ENCODE data around the gene MYLK.
"Not testable (repeated sequence)": the region's sequence is repeated elsewhere in the genome, so short reads cannot be mapped to it uniquely, and the experiment has no call there.

Gene MYLK

GRCh38 chr3:123741041-123741511 is 143.1 kb downstream of the MYLK start:
- DNase-seq, result no peak

- no peak for DNase-seq
Measured at GRCh38 chr3:123740391-123740822, 143.7 kb downstream of the MYLK start.

GRCh38 chr3:123739754-123740153 is 144.4 kb downstream of the MYLK start:
- no peak for DNase-seq

DNA sequence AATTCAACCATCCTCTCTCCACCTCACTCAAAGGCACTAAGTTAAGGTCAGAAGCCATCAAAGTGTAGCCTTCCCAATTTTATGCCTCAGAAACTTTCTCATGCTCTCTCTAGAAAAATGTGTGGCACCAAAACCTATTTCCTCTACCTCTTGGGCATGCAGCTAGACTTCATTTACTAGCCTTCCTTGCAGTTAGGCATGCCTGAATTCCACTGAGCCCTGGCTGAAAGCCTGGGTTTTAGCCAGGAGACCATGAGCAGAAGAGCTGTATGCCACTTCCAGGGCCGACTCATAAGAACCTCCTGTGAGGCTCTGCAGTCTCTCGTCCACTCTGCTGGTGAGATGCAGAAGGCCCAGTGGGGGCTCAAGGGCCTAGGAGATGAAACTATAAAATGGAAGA is 145.0 kb downstream of the MYLK start:
- no peak for DNase-seq

GRCh38 chr3:123738522-123738921 is 145.6 kb downstream of the MYLK start:
- DNase-seq, result not testable (repeated sequence)

DNA sequence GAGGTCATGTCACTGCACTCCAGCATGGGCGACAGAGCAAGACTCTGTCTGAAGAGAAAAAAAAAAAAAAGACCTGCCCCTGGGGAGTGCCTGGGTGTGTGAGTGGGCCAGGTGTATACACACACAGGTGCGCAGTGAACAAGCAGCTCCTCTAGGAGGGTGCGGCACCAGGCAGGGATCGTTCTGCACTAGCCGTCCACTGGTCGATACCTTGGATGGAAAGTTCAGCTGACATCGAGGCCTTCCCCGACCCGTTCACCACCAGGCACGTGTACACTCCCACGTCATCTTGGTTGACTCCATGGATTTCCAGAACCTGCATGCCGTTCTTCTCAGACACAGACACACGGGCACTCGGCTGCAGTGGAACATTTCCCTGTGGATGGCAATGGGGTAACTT is 147.0 kb downstream of the MYLK start:
- DNase-seq, result no peak

GRCh38 chr3:123735456-123735855 is 148.7 kb downstream of the MYLK start:
- DNase-seq, result no peak

DNA sequence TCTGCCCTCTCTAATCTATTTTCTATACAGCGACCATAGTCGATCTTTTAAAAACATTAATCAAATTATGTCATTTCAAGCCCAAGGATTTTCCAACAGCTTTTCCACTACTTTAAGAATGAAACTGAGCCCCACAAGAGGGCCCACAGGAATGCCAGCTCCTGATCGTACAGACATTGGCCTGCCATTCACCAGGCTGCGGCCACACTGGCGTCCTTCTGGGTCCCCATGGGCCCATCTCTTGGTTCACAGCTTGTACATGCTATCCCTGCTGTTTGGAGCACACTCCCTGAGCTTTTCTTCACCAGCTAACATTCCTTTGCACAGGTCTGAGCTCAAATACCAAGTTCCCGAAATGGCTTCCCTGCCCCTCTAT is 149.6 kb downstream of the MYLK start:
- DNase-seq, result no peak

DNA sequence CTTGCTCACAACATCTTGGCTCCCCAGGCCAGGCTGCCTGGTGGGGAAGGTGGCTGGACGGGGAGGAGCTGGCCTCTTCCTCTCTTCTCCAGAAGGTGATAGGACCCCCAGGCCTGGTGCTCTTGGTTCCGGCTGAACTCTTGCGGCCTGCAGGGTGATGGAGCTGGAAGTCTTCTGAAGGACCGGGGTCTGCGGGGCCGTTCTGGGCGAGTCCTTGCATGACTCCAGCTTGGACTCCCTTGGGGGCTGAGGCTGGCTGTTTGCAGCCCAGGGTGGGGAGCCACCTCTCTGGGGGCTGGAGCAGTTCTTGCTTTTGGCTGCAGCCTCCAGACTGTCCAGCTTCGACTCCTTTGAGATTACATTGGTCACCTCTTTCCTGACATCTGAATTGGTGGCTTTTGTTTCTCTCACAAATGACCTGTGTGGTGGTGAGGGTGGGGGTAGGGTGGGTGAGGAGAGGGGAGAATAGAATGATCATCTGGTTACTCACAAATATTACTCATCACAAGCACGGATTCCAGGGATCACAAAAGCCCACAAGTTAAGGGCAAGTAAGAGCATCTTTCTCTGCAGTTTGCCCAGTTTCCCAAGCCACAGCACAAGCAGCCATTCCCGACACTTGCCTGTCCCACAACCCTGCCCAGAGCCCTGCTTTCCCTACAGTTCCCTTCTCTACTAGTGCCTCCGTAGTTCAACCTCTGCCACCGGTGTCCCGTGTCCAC is 150.2 kb downstream of the MYLK start:
- DNase-seq, result no peak

DNA sequence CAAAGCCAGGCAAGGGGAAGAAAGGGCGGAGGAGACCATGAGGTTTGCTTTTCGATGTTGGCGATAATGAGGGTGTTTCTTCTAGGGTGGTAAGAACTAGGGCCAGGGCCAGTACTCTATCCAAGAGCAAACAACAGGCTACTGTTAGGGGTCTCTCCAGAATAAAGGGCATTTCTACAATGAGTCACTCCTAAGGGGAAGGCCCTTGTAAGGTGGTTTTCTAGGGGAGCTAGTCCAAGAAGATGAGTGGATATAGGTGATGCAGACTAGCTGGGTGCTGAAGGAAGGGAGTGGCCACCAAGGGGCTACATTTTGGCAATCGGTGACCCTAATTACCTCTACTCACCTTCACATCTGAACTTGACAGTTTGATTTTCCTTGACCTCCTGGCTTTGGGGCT is 150.8 kb downstream of the MYLK start:
- DNase-seq, result no peak

- DNase-seq, result no peak
Measured at GRCh38 chr3:123732447-123732846, 151.7 kb downstream of the MYLK start.

- DNase-seq, result no peak
Measured at GRCh38 chr3:123730829-123731228, 153.3 kb downstream of the MYLK start.

- DNase-seq, result no peak
Measured at GRCh38 chr3:123728991-123729390, 155.1 kb downstream of the MYLK start.

- DNase-seq, result no peak
Measured at GRCh38 chr3:123728014-123728413, 156.1 kb downstream of the MYLK start.

DNA sequence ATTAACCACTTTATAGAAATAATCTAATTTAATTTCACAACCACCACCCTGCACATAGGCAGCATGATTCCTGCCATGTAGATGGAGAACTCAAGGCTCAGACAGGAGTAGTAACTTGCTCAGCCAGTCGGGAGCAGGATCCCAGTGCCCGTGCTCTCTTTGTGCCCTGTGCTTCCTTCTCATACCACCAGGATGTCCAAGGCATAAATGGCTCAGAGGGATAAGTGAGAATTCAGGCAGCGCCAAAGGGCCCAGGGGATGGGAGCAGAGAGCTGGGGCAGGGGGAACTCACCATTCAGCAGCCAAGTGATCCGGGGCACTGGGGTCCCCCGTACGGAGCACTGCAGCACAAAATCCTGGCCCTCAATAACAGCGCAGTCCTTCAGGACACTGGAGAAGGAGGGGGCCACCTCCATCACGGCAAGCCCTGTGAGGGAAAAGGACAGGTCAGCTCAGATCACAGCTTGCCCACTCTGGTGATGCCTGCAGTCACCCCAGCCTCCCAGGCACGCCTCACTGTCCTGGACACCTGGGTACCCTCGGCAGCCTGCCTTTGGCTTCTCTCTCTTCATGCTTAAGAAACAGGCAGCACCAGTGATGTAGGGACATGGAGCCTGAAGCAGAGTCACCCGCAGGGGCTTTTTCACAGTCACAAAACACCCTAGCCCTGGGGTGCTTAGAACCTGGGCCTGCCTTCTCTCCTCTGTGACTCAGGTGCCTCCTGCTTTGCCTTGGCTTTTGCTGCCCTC is 158.3 kb downstream of the MYLK start:
- no peak for DNase-seq

DNA sequence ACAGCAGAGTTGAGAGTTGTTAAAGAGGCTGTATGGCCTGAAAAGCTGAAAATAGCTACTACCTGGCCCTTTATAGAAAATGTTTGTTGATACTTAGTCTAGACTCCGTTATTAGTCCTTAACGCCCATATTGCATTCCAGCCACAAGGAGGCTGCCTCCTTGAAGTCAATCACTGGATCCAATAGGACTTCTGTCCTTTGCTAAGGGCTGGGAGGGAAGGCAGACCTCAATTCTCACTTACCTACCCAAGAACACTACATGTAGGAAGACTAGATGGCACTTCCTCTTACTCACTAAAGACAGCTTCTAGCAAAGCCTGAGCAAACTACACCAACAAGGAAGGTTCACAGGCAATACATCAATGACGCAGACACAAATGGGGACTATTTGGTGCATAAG is 159.8 kb downstream of the MYLK start:
- no peak for DNase-seq

GRCh38 chr3:123723522-123724168 is 160.5 kb downstream of the MYLK start:
- peak; percentile 66 for DNase-seq

DNA sequence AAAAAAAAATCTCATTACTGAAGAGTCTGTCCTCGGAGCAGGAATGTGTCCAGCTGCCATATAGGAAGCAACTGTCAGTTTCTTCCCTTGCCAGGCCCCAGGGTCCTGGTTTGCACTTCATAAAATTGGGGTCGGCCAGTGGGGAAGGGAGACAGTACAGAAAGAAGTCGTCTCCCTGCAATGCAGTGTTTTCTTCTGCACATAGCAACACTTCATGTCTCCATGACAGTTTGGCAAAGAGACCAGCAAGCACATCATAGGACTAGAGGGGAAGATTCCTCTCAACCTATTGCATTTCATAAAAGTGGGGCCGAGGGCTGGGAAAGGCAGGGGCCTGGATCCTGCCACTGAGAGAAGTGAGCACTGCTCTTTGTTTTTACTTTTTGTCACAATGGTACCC is 161.1 kb downstream of the MYLK start:
- no peak for DNase-seq

DNA sequence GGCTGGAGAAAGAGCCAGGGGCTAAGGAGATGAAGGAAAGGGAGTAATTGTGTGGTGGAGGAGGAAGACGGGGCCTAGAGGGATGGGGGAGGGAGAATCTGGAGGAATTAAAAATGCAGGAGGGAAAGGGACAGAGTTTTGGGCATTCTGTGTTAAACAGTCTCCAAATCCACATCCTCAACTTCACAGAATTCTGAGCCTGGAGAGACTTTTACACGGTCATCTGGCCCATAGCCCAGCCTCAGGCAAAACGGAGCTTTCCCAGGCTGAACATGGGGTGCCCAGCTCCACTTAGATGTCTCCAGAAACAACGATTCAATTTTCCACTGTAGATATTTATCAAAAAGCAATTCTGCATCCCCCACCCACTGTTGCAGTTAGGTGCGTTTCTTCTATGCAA is 161.7 kb downstream of the MYLK start:
- DNase-seq, result no peak

DNA sequence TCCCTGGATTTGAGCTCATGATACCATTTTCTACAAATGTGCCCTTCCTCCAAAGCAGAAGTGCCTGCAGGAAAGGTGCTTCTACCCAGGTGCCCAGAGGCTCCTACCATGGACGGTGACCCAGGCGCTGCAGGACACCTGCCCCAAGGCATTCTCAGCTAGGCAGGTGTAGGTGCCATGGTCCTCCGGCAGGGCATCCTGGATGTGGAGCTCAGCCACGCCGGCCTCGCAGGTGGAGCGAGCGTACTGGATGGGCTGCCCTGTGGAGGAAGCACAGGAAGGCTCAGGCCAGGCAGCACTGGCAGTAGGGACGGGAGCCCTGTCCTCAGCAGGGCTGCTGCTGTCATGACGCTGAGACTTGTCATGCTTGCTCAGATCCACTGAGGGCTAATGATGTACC is 162.1 kb downstream of the MYLK start:
- DNase-seq, result no peak

- not testable (repeated sequence) for DNase-seq
Measured at GRCh38 chr3:123721095-123721689, 162.9 kb downstream of the MYLK start.

DNA sequence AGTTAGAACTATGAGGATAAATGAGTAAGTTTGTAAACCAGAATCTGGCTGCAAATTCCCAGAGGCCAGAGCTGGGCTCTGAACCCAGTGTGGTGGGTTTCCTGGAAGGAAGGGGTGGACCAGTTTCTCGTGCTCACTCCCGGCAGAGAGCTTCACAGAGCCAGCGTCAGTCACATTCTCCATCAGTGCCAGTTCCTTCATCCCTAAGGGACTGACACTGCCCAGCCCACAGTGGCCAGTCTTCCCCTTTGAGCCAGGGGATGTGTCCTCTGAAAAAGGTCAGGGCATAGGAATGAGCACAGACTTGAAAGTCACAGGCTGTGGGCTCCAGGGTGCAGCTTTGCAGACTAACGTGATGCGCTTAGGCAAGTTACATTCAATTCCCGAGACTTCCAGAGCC is 163.5 kb downstream of the MYLK start:
- no peak for DNase-seq

GRCh38 chr3:123719862-123720453 is 164.2 kb downstream of the MYLK start:
- DNase-seq, result no peak
